Fibroblast of lung (primary cell): ENCODE measurements around the gene STK11IP. TPM values are rescaled to one million over a fixed set of nuclear protein-coding genes. Genes with fewer than 3 reads are reported as not detected.

Source experiments
- DNase-seq, 2 donors: peaks; one replicate each; pipeline versions ENCODE4 v3.0.0 to v3.0.0-alpha.2; 2010; ENCODE audit warnings: low read depth in 2 of 2
- H2AFZ ChIP-seq: 2 replicates; pipeline ENCODE4 v1.5.1; 2012; ENCODE audit warnings: low read length, control low read depth, inconsistent platforms
- H3K27ac ChIP-seq: 2 replicates; pipeline ENCODE4 v1.5.1; 2011; ENCODE audit warnings: low read length, control low read depth; ENCODE audit not compliant: insufficient read depth
- H3K27me3 ChIP-seq: 2 replicates; pipeline ENCODE4 v1.5.1; 2011; ENCODE audit warnings: mild to moderate bottlenecking, low read length; ENCODE audit not compliant: control insufficient read depth, insufficient read depth
- H3K36me3 ChIP-seq: 2 replicates; pipeline ENCODE4 v1.5.1; 2011; ENCODE audit warnings: low read length; ENCODE audit not compliant: control insufficient read depth, insufficient read depth
- H3K4me1 ChIP-seq: 2 replicates; pipeline ENCODE4 v1.5.1; 2011; ENCODE audit warnings: low read length; ENCODE audit not compliant: control insufficient read depth, insufficient read depth; ENCODE audit errors: extremely low read depth
- H3K4me2 ChIP-seq: 2 replicates; pipeline ENCODE4 v1.5.1; 2011; ENCODE audit warnings: low read length, control low read depth; ENCODE audit not compliant: insufficient read depth; ENCODE audit errors: extremely low read depth
- H3K4me3 ChIP-seq, 4 experiments: fragments of 200-600 bp in 1 of 4; sonication (generic) in 1 of 4; replicated peaks in 1 of 4; 2 replicates each; pipeline ENCODE4 v1.5.1; 2011 to 2016; ENCODE audit warnings: low read length in 4 of 4, low read depth in 3 of 4, mild to moderate bottlenecking in 3 of 4, control low read depth in 2 of 4, inconsistent platforms in 1 of 4, mixed read lengths in 1 of 4; ENCODE audit not compliant: insufficient read depth in 1 of 4; ENCODE audit errors: control extremely low read depth in 1 of 4
- H3K79me2 ChIP-seq: 2 replicates; pipeline ENCODE4 v1.5.1; 2012; ENCODE audit warnings: mild to moderate bottlenecking, low read length, inconsistent platforms; ENCODE audit not compliant: control insufficient read depth, insufficient read depth
- H3K9ac ChIP-seq: 2 replicates; pipeline ENCODE4 v1.5.1; 2011; ENCODE audit warnings: mild to moderate bottlenecking, low read length, control low read depth; ENCODE audit not compliant: insufficient read depth
- H3K9me3 ChIP-seq: 2 replicates; pipeline ENCODE4 v1.5.1; 2012; ENCODE audit warnings: low read depth, low read length; ENCODE audit not compliant: control insufficient read depth, insufficient read depth
- H4K20me1 ChIP-seq: 2 replicates; pipeline ENCODE4 v1.5.1; 2011; ENCODE audit warnings: low read length; ENCODE audit not compliant: control insufficient read depth, insufficient read depth; ENCODE audit errors: extremely low read depth
- CTCF ChIP-seq, 2 donors: IDR thresholded peaks in 1 of 2; conservative IDR thresholded peaks in 1 of 2; 1 replicate in 1 of 2; 2 replicates in 1 of 2; pipeline ENCODE4 v1.5.1; 2011 to 2012; ENCODE audit warnings: low read length in 2 of 2, control low read depth in 1 of 2, inconsistent platforms in 1 of 2, low read depth in 1 of 2, mild to moderate bottlenecking in 1 of 2
- EZH2 ChIP-seq: IDR thresholded peaks from 2 replicates; pipeline ENCODE4 v1.5.1; 2012; ENCODE audit warnings: low read length, control low read depth, mild to moderate bottlenecking; ENCODE audit errors: missing control alignments
- polyA plus RNA-seq, 2 donors: library from polyadenylated mRNA; depleted of rRNA in 1 of 2; stranded (reverse) in 1 of 2; unstranded in 1 of 2; fragments of >200 nt; gene quantifications; 2 replicates each; pipeline ENCODE4 v1.2.1, GENCODE V29; 2011 to 2012; ENCODE audit warnings: missing spikeins in 1 of 2
- total RNA-seq: library from RNA; depleted of rRNA; stranded (reverse); fragments of >200 nt; gene quantifications from 2 replicates; pipeline ENCODE4 v1.2.1, GENCODE V29; 2014

The STK11IP gene
- total and polyA plus RNA-seq, 2 donors (not counting 1 experiment from before 2014, with no cell fraction given) = 5.6 to 16.8 TPM

- Histone ChIP-seq H3K9me3 (no peaks in the 10 kb centered on the region), H3K4me3 (peak overlapping the region in 1 of 4 experiments; percentile 62), H2AFZ (no peak overlapping the region), H3K36me3 (no peaks in the 10 kb centered on the region), H3K4me2 (no peak overlapping the region), H3K27me3 (peaks cover 6% of the 10 kb centered on the region), H3K79me2 (no peaks in the 10 kb centered on the region), H3K9ac (no peak overlapping the region), H3K4me1 (peaks cover 3% of the 10 kb centered on the region), H4K20me1 (no peaks in the 10 kb centered on the region), H3K27ac (no peak overlapping the region)
- no peak for DNase-seq
- TF ChIP-seq CTCF (conservative IDR thresholded peaks at IDR 0.05 in 1 of 2, IDR thresholded peaks at IDR 0.05 in 1 of 2; ENCODE audit: low read depth in 1 of 2, low read length in 2 of 2) (no peak), EZH2 (no peak)
Measured at GRCh38 chr2:219553168-219553417, 44.6 kb upstream of the STK11IP start.

DNA sequence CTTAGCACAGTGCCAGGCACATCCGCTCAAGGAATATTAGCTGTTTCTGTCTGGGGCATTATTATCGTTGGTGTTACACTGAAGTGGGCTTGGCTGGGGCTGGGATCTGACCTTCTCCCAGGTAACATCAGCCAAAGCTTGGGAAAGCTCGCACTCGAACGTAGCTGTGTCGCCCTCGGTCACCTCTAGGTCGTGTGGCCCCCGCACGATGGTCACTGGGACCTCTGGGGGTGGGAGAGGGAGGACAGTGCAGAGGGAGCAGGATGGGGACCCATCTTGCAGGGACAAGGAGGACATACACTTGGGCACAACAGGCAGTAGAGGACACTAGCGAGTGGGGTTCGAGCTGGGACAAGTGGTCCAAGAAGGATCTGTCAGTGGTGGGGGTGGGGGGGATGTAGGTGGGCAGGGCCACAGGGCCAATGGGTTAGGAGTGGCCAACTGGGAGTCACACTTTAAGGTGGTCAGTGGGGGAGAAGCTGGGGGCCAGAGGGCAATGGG lies 44.1 kb upstream of the STK11IP start:
- no peak for DNase-seq
- Histone ChIP-seq H3K4me2 (no peak overlapping the region), H3K27me3 (peaks cover 6% of the 10 kb centered on the region), H3K4me3 (no peak overlapping the region), H3K27ac (no peak overlapping the region), H3K4me1 (peaks cover 3% of the 10 kb centered on the region), H3K79me2 (no peaks in the 10 kb centered on the region), H3K36me3 (no peaks in the 10 kb centered on the region), H2AFZ (no peak overlapping the region), H4K20me1 (no peaks in the 10 kb centered on the region), H3K9me3 (no peaks in the 10 kb centered on the region), H3K9ac (no peak overlapping the region)
- TF ChIP-seq CTCF (conservative IDR thresholded peaks at IDR 0.05 in 1 of 2, IDR thresholded peaks at IDR 0.05 in 1 of 2; ENCODE audit: low read depth in 1 of 2, low read length in 2 of 2) = no peak
- no peak for TF ChIP-seq EZH2

DNA sequence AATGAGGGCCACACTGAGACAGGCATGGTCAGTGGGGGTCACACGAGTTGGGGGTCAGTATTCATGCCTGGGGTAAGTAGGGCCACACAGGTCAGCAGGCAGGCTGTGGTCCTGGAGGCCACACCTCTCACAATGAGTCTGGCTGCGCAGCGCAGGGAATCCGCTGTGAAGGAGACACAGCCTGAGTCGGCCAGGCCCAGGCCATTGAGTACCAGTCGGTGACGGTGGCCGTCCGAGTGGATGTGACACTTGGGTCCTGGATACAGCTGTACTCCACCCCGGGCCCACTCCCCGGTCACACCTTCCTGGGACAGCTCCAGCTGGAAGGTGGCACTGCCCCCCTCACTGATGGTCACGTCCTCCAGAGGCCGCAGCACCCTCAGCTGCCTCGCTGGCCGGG lies 43.3 kb upstream of the STK11IP start:
- peaks cover 6% of the 10 kb centered on the region for H3K27me3 ChIP-seq
- TF ChIP-seq CTCF (conservative IDR thresholded peaks at IDR 0.05 in 1 of 2, IDR thresholded peaks at IDR 0.05 in 1 of 2; ENCODE audit: low read depth in 1 of 2, low read length in 2 of 2) = no peak
- TF ChIP-seq EZH2 = no peak
- H3K4me1 ChIP-seq = peaks cover 3% of the 10 kb centered on the region
- no peak for DNase-seq
- no peak overlapping the region for H3K4me2 ChIP-seq
- no peak overlapping the region for H2AFZ ChIP-seq
- H3K36me3 ChIP-seq = no peaks in the 10 kb centered on the region
- no peaks in the 10 kb centered on the region for H3K9me3 ChIP-seq
- no peaks in the 10 kb centered on the region for H3K79me2 ChIP-seq
- H3K27ac ChIP-seq = no peak overlapping the region
- no peaks in the 10 kb centered on the region for H4K20me1 ChIP-seq
- H3K9ac ChIP-seq = no peak overlapping the region
- H3K4me3 ChIP-seq = no peak overlapping the region
